Fibroblast of lung (primary cell): Measurements from ENCODE around the gene KCND3.

Experiments used
- CTCF ChIP-seq, 2 donors: IDR thresholded peaks in 1 of 2; conservative IDR thresholded peaks in 1 of 2; 1 replicate in 1 of 2; 2 replicates in 1 of 2; pipeline ENCODE4 v1.5.1; 2011 to 2012; ENCODE audit warnings: low read length in 2 of 2, control low read depth in 1 of 2, inconsistent platforms in 1 of 2, low read depth in 1 of 2, mild to moderate bottlenecking in 1 of 2
- EZH2 ChIP-seq: IDR thresholded peaks from 2 replicates; pipeline ENCODE4 v1.5.1; 2012; ENCODE audit warnings: low read length, control low read depth, mild to moderate bottlenecking; ENCODE audit errors: missing control alignments

- TF ChIP-seq EZH2 = no peak
- TF ChIP-seq CTCF (conservative IDR thresholded peaks at IDR 0.05 in 1 of 2, IDR thresholded peaks at IDR 0.05 in 1 of 2; ENCODE audit: low read depth in 1 of 2, low read length in 2 of 2) = no peak
Measured at GRCh38 chr1:111981871-111982270, 7.6 kb downstream of the KCND3 start.
